ENCODE results near the gene UBXN10.

DNA sequence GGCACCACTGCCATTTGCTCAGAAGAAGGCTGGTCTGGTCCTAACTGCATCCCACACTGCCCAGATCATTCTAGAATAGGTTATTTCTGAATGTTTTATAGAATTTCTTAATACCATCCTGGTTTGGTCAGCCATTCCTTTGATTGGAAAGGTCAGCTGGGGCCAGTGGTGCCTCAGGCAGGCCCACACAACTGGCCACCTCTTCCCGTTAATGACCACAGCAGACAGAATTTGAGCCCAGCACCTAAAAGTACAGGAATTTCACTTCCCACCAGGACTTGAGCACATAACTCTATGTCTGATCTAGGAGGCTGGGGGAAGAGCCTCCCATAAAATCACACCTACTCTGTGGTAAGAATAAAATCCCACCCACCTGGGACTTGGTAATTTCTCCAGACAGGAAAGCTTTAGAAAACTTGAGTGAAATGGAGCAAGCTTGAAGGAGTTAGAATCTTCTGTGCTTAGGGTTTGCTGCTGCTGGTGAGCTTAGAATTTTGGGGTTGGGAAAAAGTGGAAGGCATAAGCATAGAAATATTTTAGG lies 7.0 kb downstream of the UBXN10 start:
- TF ChIP-seq, protein P1, sequence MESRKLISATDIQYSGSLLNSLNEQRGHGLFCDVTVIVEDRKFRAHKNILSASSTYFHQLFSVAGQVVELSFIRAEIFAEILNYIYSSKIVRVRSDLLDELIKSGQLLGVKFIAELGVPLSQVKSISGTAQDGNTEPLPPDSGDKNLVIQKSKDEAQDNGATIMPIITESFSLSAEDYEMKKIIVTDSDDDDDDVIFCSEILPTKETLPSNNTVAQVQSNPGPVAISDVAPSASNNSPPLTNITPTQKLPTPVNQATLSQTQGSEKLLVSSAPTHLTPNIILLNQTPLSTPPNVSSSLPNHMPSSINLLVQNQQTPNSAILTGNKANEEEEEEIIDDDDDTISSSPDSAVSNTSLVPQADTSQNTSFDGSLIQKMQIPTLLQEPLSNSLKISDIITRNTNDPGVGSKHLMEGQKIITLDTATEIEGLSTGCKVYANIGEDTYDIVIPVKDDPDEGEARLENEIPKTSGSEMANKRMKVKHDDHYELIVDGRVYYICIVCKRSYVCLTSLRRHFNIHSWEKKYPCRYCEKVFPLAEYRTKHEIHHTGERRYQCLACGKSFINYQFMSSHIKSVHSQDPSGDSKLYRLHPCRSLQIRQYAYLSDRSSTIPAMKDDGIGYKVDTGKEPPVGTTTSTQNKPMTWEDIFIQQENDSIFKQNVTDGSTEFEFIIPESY (IDR thresholded peaks at IDR 0.05), result no peak
- TF ChIP-seq, protein P2, sequence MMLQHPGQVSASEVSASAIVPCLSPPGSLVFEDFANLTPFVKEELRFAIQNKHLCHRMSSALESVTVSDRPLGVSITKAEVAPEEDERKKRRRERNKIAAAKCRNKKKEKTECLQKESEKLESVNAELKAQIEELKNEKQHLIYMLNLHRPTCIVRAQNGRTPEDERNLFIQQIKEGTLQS (IDR thresholded peaks at IDR 0.05), result no peak
- TF ChIP-seq, protein P3, sequence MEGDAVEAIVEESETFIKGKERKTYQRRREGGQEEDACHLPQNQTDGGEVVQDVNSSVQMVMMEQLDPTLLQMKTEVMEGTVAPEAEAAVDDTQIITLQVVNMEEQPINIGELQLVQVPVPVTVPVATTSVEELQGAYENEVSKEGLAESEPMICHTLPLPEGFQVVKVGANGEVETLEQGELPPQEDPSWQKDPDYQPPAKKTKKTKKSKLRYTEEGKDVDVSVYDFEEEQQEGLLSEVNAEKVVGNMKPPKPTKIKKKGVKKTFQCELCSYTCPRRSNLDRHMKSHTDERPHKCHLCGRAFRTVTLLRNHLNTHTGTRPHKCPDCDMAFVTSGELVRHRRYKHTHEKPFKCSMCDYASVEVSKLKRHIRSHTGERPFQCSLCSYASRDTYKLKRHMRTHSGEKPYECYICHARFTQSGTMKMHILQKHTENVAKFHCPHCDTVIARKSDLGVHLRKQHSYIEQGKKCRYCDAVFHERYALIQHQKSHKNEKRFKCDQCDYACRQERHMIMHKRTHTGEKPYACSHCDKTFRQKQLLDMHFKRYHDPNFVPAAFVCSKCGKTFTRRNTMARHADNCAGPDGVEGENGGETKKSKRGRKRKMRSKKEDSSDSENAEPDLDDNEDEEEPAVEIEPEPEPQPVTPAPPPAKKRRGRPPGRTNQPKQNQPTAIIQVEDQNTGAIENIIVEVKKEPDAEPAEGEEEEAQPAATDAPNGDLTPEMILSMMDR (IDR thresholded peaks at IDR 0.05; ENCODE audit: low read depth, low read length, missing input control), result no peak
- no peak for TF ChIP-seq NR2F2 (IDR thresholded peaks at IDR 0.05)
- no peak for TF ChIP-seq FOXA1 (IDR thresholded peaks at IDR 0.05)
- TF ChIP-seq, protein P4, sequence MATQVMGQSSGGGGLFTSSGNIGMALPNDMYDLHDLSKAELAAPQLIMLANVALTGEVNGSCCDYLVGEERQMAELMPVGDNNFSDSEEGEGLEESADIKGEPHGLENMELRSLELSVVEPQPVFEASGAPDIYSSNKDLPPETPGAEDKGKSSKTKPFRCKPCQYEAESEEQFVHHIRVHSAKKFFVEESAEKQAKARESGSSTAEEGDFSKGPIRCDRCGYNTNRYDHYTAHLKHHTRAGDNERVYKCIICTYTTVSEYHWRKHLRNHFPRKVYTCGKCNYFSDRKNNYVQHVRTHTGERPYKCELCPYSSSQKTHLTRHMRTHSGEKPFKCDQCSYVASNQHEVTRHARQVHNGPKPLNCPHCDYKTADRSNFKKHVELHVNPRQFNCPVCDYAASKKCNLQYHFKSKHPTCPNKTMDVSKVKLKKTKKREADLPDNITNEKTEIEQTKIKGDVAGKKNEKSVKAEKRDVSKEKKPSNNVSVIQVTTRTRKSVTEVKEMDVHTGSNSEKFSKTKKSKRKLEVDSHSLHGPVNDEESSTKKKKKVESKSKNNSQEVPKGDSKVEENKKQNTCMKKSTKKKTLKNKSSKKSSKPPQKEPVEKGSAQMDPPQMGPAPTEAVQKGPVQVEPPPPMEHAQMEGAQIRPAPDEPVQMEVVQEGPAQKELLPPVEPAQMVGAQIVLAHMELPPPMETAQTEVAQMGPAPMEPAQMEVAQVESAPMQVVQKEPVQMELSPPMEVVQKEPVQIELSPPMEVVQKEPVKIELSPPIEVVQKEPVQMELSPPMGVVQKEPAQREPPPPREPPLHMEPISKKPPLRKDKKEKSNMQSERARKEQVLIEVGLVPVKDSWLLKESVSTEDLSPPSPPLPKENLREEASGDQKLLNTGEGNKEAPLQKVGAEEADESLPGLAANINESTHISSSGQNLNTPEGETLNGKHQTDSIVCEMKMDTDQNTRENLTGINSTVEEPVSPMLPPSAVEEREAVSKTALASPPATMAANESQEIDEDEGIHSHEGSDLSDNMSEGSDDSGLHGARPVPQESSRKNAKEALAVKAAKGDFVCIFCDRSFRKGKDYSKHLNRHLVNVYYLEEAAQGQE (IDR thresholded peaks at IDR 0.05), result no peak
- no peak for TF ChIP-seq SP1 (IDR thresholded peaks at IDR 0.05)
- TF ChIP-seq RAD21 (IDR thresholded peaks at IDR 0.05), result no peak
- no peak for TF ChIP-seq TAF1 (conservative IDR thresholded peaks at IDR 0.05)
- TF ChIP-seq, protein P5, sequence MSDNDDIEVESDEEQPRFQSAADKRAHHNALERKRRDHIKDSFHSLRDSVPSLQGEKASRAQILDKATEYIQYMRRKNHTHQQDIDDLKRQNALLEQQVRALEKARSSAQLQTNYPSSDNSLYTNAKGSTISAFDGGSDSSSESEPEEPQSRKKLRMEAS (IDR thresholded peaks at IDR 0.05), result no peak
- TF ChIP-seq HNF4G (IDR thresholded peaks at IDR 0.05), result no peak
- TF ChIP-seq YY1 (IDR thresholded peaks at IDR 0.05), result no peak

Measured in liver (tissue), 3 donors.